T-helper 1 cell treated with Interleukin-12 subunit alpha and Interleukin-12 subunit beta and Interleukin-4 antibody, amounts not matched to agents 30 μg/mL and 1 μg/mL, for 36 hours (primary cell): ENCODE results near the gene ALOX5.

Source experiments
- H3K27ac Mint-ChIP-seq: one replicate; pipeline ENCODE4 v1.8.0; 2021; ENCODE audit warnings: mild to moderate bottlenecking, mixed read lengths
- H3K27me3 Mint-ChIP-seq: one replicate; pipeline ENCODE4 v1.8.0; 2021; ENCODE audit warnings: low read depth, mixed read lengths
- H3K36me3 Mint-ChIP-seq: one replicate; pipeline ENCODE4 v1.8.0; 2021; ENCODE audit warnings: low read depth, mixed read lengths
- H3K4me1 Mint-ChIP-seq: one replicate; pipeline ENCODE4 v1.8.0; 2021; ENCODE audit warnings: low read depth, mixed read lengths
- H3K4me3 Mint-ChIP-seq: one replicate; pipeline ENCODE4 v1.8.0; 2021; ENCODE audit warnings: mild to moderate bottlenecking, moderate library complexity, mixed read lengths
- H3K9me3 Mint-ChIP-seq: one replicate; pipeline ENCODE4 v1.8.0; 2021; ENCODE audit warnings: mixed read lengths

ALOX5 gene

DNA sequence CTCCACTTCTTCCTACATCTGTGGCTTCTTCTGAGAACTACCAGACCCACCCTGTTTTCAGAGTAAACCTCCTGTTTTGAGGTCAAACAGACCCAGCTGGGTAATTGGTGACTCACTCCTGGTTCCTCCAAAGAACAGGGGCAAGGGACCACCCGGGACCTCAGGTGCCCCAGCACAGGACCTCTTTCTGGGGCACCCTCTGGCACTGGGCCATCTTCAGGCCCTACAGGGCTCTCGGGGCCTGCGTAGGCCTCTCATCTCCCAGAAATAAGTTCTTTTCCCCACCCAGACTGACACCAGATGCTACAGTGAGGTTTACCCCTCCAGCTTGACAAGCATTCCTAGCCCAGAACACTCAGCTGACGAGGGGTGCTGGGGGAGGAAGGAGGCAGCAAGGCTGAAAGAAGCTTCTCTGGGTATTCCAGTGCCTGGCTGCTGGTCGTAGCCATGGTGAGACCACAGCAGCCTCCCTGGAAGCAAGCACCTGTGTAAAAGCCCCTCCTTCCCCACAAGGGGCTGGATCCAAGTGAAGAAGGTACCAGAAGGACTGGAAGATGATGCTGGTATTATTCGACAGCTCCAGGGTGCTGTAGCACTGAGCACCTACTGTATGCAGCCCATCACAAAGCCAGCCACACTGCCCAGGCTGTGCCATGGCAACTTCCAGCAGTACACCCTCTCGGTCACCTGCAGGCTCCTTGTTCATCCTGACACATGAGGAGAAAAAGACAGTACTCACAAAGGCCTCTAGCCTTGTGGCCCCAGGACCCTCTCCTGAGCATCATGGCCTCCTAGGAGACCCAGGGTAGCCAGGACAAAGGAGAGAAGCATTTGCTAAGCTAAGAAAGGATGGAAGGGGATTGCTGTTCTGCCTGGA is 47.4 kb downstream of the ALOX5 start:
- Mint-ChIP-seq H3K9me3 (peaks cover 4% of the 10 kb centered on the region), H3K4me3 (peak overlapping the region; percentile 60), H3K27me3 (no peaks in the 10 kb centered on the region), H3K36me3 (peaks cover 20% of the 10 kb centered on the region), H3K4me1 (peaks cover 81% of the 10 kb centered on the region), H3K27ac (peak overlapping the region; percentile 99)

DNA sequence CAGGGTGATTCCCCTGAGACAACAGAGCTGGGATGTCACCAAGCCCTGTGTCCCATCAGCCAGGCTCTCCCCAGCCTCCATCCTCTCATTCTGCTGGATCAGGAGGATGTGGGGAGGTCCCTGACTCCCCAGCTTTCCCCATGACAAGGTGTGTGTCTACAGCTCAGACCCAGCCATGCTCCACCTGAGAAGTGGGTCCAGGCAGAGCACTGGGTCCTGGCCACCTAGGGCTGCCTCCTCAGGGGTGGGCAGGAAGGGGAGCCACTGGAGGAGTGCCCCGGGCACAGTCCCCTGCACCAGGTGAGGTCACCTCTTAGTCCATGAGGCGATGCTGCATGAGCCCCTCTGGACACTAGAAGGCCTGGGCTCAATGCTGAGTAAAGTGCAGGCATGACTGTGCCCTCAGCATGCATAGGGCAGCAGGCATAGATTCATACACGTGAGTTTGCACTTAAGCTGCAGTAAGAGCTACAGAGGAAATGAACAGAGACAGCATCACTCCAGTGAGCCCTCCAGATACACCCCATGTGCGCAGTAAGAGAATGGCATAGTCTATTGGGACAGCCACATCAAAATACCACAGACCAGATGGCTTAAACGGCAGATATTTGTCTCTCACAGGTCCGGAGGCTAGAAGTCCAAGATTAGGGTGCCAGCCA is 48.3 kb downstream of the ALOX5 start:
- H3K36me3 Mint-ChIP-seq = peaks cover 16% of the 10 kb centered on the region
- H3K4me3 Mint-ChIP-seq = no peak overlapping the region
- no peaks in the 10 kb centered on the region for H3K9me3 Mint-ChIP-seq
- H3K27me3 Mint-ChIP-seq = no peaks in the 10 kb centered on the region
- peak overlapping the region; percentile 99 for H3K27ac Mint-ChIP-seq
- peaks cover 79% of the 10 kb centered on the region for H3K4me1 Mint-ChIP-seq

DNA sequence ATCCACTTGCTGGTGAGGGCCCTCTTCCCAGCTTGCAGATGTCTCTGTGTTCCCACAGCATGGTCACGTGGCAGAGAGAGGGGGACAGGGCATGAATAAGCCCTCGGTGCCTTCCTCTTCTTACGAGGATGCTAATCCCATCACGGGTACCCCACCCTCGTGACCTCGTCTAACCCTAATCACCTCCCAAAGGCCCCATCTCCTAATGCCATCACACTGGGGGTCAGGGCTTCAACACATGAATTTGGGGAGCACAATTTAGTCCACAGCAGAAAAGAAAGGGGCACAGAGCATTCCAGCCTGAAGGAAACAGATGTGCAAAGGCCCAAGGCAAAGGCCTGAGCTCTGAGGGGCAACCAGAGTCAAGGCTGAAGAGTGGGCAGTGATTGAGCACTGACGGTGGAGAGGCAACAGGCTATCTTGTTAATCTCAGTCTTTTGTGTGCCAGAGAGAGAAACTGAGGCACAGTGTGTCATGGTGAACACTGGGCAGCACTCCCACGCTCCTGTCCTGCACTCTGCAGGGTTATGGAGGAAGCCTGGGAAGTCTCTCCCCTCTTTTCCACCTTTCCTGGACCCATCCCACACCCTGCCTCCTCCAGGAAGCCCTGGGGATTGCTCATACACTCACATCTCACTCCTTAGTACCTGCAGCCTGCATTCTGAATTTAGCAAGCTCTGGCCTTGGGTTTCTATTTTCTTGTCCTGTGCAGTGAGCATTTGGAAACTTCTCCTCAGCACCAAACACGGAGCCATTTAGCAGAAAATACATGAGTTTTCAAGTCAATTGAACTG is 49.0 kb downstream of the ALOX5 start:
- peaks cover 14% of the 10 kb centered on the region for H3K36me3 Mint-ChIP-seq
- H3K4me1 Mint-ChIP-seq = peaks cover 72% of the 10 kb centered on the region
- no peak overlapping the region for H3K4me3 Mint-ChIP-seq
- H3K27me3 Mint-ChIP-seq = no peaks in the 10 kb centered on the region
- H3K27ac Mint-ChIP-seq = peak overlapping the region; percentile 99
- H3K9me3 Mint-ChIP-seq = no peaks in the 10 kb centered on the region

DNA sequence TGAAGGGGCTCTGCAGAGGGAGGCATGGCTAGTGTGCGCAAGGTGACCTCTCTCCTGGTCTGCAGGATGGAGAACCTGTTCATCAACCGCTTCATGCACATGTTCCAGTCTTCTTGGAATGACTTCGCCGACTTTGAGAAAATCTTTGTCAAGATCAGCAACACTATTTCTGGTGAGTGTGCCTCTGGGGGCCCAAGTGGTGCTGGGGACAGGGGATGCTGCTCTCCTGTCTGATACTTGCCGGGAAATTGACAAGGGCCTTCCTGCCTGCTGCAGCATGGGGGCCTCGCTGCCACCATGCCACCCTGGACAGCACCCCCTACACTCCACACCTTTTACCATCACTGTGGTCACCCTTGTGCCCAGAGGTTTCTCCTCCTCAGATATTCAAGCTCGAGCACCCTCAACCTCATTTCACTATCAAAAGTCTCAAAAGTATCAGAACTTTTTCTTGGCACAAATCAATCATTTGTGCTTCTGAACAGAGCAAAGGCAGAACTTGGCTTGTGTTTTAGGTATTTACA is 50.0 kb downstream of the ALOX5 start:
- Mint-ChIP-seq H3K4me1 (peaks cover 68% of the 10 kb centered on the region), H3K4me3 (no peak overlapping the region), H3K27me3 (no peaks in the 10 kb centered on the region), H3K9me3 (no peaks in the 10 kb centered on the region), H3K27ac (peak overlapping the region; percentile 11), H3K36me3 (peaks cover 21% of the 10 kb centered on the region)

DNA sequence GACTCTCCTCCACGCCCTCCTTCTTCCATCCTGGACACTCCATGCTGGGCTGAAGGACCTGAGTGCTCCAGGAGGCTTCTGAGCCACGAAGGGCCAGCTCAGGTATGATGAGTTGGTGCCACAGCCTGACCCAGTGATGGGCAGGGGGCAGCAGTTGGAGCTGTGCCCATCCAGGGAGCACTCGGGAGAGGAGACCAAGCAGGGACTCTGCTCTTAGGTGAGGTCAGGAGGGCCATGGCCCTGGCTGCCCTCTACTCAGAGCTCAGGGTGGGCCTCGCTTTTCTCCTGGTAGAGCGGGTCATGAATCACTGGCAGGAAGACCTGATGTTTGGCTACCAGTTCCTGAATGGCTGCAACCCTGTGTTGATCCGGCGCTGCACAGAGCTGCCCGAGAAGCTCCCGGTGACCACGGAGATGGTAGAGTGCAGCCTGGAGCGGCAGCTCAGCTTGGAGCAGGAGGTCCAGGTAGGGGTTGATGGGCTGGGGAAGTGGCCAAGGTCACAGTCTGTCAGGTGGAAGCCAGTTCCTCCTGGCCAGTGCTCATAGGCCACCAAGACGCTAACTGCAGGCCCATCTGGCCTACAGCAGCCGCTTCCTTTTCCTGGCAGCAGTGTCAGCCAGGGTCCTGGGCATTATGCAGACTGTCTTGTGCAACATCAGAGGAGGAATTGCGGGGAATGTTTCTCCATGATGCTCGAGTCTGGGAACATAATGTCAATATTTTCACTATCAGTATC is 50.8 kb downstream of the ALOX5 start:
- Mint-ChIP-seq H3K27me3 (no peaks in the 10 kb centered on the region), H3K4me3 (no peak overlapping the region), H3K4me1 (peaks cover 65% of the 10 kb centered on the region)

DNA sequence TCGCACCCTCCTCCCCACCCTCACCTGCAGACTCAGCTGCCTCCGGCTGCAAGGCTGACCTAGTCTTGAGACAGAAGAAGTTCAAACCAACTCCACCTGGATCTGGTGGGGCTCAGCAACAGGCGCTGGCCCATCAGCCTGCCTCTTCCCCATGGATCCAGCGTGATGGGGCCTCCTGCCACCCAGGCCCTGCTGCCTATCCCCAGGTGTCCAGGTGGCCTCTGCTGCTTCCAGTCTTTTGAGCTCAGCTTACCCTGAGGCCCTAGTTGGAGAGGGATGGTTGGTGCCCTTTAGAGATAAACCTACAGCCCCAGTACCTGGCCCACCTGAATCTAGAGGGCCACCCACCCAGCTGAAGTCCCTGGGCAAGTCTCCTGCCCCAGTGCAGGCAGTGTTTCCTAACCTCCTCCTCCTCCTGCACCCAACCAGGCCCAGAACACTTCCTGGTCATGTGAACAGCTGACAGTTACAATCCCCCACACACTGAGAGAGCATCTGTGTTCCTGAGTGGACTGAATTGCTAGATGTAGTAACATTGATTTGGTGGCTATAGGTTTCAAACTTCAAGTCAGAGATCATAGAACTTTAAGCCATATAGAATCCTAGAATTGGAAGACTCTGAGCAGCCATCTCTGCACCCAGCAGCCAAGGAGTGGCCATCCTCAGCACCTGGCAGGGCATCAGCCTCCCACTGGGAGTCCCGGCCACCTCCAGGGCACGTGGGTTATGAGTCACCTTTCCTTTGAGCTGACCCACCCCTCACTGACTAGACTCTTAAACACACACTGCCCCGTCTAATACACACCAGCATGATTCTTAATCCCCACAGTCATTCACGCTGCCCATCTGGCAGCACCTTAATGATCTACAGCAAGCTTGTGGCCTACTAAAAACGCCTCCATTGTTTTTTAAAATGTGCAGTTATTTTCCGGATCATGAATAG is 51.9 kb downstream of the ALOX5 start:
- H3K4me1 Mint-ChIP-seq = peaks cover 59% of the 10 kb centered on the region
- no peak overlapping the region for H3K4me3 Mint-ChIP-seq
- no peaks in the 10 kb centered on the region for H3K27me3 Mint-ChIP-seq
- peaks cover 21% of the 10 kb centered on the region for H3K36me3 Mint-ChIP-seq
- H3K27ac Mint-ChIP-seq = peak overlapping the region; percentile 71
- no peaks in the 10 kb centered on the region for H3K9me3 Mint-ChIP-seq

More for the DNA sequence above, 50.8 kb downstream of the ALOX5 start:
- Mint-ChIP-seq H3K27ac (no peak overlapping the region), H3K9me3 (no peaks in the 10 kb centered on the region), H3K36me3 (peaks cover 21% of the 10 kb centered on the region)

DNA sequence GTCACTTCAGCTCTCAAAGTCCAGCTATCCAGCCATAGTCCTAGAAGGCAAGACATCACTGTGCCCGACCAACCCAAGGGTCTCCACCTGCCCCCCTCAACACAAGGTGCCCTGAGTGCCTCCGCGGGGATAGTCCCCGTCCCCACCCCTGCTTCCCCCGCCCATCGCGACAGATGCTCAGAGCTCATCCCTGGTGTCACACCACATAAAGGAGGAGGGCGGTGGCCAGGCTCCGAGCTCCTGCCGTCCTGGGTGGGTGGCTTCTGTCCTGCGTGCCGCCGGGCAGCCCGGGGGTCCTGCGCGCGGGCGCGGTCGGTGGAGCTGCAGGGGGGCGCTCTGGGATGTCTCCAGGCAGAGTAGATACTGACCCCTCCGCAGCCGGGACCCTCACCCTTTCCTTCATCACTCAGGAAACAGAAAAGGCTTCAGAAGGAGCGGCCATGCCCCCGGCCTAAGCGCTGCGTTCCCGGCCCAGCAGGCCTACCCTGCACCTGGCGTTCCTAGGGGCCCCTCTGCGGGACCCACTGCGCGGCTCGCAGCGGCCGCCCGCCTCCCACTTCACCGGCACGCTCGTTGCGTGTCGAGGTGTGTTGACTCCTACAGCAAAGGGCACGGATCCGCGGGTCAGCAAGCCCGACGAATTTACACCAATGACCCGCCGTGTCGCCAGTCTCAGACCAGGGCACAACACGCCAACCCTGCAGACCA is 53.4 kb downstream of the ALOX5 start:
- peaks cover 48% of the 10 kb centered on the region for H3K4me1 Mint-ChIP-seq
- H3K27me3 Mint-ChIP-seq = no peaks in the 10 kb centered on the region
- H3K4me3 Mint-ChIP-seq = no peak overlapping the region

DNA sequence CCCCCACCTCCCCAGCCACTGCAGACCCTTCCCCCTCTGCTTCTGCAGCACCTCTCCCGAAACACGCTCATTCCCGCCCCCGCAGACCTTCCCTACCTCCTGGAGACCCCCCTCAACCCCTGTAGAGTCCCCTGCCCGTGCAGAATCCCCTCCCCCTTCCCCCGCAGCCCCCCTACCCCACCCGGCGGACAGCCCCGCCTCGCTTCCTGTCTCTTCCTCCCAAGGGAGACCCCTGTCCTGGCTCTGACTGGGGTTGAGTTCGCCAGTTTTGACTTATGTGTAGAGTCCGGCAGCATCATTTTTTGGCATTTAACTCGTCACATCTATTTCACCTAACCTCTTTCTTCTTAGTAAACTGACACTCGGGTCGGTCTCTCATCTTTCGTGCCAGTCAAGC is 54.0 kb downstream of the ALOX5 start:
- peaks cover 21% of the 10 kb centered on the region for H3K36me3 Mint-ChIP-seq
- H3K4me3 Mint-ChIP-seq = no peak overlapping the region
- H3K9me3 Mint-ChIP-seq = no peaks in the 10 kb centered on the region
- H3K27me3 Mint-ChIP-seq = no peaks in the 10 kb centered on the region
- peaks cover 48% of the 10 kb centered on the region for H3K4me1 Mint-ChIP-seq
- no peak overlapping the region for H3K27ac Mint-ChIP-seq

More for the DNA sequence above, 53.4 kb downstream of the ALOX5 start:
- no peak overlapping the region for H3K27ac Mint-ChIP-seq
- H3K36me3 Mint-ChIP-seq = peaks cover 21% of the 10 kb centered on the region
- no peaks in the 10 kb centered on the region for H3K9me3 Mint-ChIP-seq

DNA sequence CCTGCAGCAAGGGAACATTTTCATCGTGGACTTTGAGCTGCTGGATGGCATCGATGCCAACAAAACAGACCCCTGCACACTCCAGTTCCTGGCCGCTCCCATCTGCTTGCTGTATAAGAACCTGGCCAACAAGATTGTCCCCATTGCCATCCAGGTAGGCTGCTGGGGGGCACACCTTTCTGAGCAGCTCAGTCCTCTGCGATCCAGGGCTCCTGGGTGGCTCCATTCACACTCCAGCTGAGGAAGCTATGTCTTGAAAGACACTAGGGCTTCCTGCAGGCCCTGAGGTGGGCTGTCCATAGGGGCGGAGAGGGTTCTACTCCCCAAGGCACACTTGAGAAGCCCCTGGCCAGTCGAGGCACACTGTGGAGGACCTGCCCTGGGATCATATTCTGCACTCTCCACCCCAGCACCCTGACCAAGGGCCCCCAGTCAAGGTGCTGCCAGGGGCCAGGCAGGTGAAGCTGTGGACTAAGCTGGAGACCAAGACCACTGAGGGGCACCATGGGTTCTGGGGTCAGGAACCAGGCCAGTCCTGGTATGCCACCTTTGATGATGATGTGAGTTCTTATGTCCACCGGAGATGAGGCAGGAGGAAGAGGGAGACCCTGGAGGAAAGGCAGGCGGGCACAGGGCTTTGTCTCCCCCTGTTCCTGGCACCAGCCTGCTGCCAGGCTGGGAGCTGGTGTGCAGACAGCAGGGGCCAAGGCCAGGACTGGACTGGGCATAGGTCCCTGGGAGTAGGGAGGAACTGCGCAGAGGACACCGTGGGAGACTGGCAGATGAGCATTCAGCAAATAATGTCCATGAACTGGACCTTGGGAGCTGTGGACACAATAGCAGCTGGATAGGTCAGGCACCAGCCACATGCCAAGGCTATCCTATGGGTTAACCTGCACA is 54.8 kb downstream of the ALOX5 start:
- H3K27ac Mint-ChIP-seq = no peak overlapping the region
- peaks cover 25% of the 10 kb centered on the region for H3K36me3 Mint-ChIP-seq
- peaks cover 50% of the 10 kb centered on the region for H3K4me1 Mint-ChIP-seq
- no peaks in the 10 kb centered on the region for H3K9me3 Mint-ChIP-seq
- H3K4me3 Mint-ChIP-seq = no peak overlapping the region
- H3K27me3 Mint-ChIP-seq = no peaks in the 10 kb centered on the region

DNA sequence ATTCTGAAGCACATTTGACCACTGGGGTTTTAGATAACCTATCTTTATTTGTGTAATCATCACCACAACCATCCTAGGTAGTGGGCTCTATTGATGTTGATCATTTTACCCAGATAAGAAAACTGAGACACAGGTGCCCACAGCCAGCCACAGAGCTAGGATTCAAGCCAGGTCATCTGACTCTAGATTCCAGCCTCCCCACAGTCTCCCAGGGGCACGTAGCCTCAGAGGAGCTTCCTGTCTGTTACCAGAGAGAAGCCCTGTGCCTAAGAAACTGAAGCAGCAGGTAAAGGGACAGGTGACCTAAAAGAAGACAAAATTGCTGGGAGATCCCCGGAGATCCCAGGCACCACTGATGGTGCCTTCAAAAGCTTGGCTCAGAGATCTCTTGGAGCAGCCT is 55.8 kb downstream of the ALOX5 start:
- no peak overlapping the region for H3K4me3 Mint-ChIP-seq
- H3K27ac Mint-ChIP-seq = no peak overlapping the region
- H3K27me3 Mint-ChIP-seq = no peaks in the 10 kb centered on the region
- no peaks in the 10 kb centered on the region for H3K9me3 Mint-ChIP-seq
- peaks cover 50% of the 10 kb centered on the region for H3K4me1 Mint-ChIP-seq
- peaks cover 27% of the 10 kb centered on the region for H3K36me3 Mint-ChIP-seq

DNA sequence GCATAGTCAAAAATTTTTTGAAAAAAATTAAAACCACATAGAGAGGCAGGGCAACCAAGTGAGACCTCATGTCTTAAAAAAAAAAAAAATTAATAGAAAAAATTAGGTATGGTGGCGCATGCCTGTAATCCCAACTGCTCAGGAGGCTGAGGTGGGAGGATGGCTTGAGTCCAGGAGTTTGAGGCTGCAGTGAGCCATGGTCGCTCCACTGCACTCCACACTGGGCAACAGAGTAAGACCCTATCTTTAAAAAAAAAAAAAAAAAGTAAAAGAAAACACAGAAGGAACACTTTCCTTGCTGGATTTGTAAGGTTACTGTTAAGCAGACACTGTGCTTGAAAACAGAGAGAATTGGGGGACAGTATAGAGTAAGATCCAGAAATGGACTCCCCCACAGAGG is 58.1 kb downstream of the ALOX5 start:
- no peak overlapping the region for H3K4me3 Mint-ChIP-seq
- peaks cover 6% of the 10 kb centered on the region for H3K9me3 Mint-ChIP-seq
- peaks cover 32% of the 10 kb centered on the region for H3K36me3 Mint-ChIP-seq
- no peak overlapping the region for H3K27ac Mint-ChIP-seq
- no peaks in the 10 kb centered on the region for H3K27me3 Mint-ChIP-seq
- peaks cover 34% of the 10 kb centered on the region for H3K4me1 Mint-ChIP-seq
